ENCODE results near the gene SMIM41.

SMIM41 gene

GRCh38 chr12:52082669-52082987 is 3.1 kb downstream of the SMIM41 start:
- no peak overlapping the region for H3K4me3 ChIP-seq (ENCODE audit: low read length)
- no peak for DNase-seq (ENCODE audit: low read depth)
- TF ChIP-seq, protein P1, sequence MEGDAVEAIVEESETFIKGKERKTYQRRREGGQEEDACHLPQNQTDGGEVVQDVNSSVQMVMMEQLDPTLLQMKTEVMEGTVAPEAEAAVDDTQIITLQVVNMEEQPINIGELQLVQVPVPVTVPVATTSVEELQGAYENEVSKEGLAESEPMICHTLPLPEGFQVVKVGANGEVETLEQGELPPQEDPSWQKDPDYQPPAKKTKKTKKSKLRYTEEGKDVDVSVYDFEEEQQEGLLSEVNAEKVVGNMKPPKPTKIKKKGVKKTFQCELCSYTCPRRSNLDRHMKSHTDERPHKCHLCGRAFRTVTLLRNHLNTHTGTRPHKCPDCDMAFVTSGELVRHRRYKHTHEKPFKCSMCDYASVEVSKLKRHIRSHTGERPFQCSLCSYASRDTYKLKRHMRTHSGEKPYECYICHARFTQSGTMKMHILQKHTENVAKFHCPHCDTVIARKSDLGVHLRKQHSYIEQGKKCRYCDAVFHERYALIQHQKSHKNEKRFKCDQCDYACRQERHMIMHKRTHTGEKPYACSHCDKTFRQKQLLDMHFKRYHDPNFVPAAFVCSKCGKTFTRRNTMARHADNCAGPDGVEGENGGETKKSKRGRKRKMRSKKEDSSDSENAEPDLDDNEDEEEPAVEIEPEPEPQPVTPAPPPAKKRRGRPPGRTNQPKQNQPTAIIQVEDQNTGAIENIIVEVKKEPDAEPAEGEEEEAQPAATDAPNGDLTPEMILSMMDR (conservative IDR thresholded peaks at IDR 0.05; ENCODE audit: low read depth, low read length): no peak

DNA sequence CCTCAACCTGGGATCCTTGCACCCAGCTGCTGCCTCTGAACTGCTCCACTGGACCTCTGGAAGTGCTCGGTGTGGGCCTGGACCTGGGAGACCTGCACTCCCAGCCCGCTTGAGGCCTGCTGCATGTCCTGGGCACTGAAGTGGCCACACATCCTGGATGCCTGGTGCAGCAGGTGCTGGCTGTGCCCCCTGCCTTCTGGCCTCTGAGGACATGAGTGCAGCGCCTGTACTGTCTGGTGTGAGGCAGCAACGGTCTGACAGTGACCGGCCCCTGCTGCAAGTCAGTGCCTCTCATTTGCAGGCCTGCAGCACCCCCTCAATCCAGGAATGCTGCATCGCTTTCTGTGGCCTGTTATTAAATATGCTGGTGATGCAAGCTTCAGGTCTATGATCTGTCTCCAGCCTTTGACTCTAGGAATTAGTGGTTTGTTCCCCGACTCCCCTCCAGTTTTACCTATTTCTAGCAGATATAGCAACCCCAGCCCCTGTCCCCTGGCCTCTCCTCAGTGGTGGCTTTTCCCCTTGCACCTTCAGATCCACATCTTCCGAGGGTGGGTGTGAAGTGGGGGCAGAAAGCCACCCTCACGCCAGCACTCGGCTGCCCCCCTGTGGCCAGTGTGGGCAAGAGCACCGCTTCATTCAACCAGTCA is 3.6 kb downstream of the SMIM41 start:
- H3K4me3 ChIP-seq (ENCODE audit: low read length): no peak overlapping the region
- DNase-seq (ENCODE audit: low read depth): no peak
- TF ChIP-seq, protein P1 (conservative IDR thresholded peaks at IDR 0.05; ENCODE audit: low read depth, low read length): peak; percentile 98

GRCh38 chr12:52083638-52083996 is 4.1 kb downstream of the SMIM41 start:
- H3K4me3 ChIP-seq (ENCODE audit: low read length): no peak overlapping the region
- TF ChIP-seq, protein P1 (conservative IDR thresholded peaks at IDR 0.05; ENCODE audit: low read depth, low read length): no peak

GRCh38 chr12:52084491-52085231 is 5.2 kb downstream of the SMIM41 start:
- no peak overlapping the region for H3K4me3 ChIP-seq (ENCODE audit: low read length)
- TF ChIP-seq, protein P1 (conservative IDR thresholded peaks at IDR 0.05; ENCODE audit: low read depth, low read length): no peak
- no peak for DNase-seq (ENCODE audit: low read depth)

More at GRCh38 chr12:52083638-52083996, 4.1 kb downstream of the SMIM41 start:
- no peak for DNase-seq (ENCODE audit: low read depth)

DNA sequence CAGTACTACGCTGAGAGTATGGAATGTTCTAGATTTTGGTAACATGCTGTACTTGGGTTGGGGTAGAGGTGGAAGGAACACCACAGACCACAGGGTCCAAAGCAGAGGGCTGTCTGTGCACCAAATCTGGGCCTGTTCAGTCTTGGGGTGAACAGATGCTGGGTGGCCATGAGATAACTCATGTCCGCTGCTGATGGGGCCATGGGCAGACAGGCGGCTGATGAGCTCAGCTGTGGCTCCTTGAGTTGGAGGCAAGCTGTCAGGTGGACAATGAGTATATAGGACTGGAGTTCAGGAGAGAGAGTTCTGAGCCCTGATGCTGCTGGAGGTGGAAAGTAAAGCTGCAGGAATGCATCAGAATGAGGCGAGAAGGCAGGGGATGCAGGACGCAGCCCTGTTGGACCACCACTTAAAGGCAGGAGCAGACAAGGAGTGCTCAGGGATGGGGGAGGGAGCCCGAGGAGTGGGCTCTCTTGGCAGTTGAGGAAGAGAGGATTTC is 6.2 kb downstream of the SMIM41 start:
- TF ChIP-seq, protein P1 (conservative IDR thresholded peaks at IDR 0.05; ENCODE audit: low read depth, low read length): no peak
- no peak for DNase-seq (ENCODE audit: low read depth)

GRCh38 chr12:52086366-52086765 is 6.9 kb downstream of the SMIM41 start:
- no peak for DNase-seq (ENCODE audit: low read depth)

More for the DNA sequence above, 6.2 kb downstream of the SMIM41 start:
- H3K4me3 ChIP-seq (ENCODE audit: low read length): no peak overlapping the region

More at GRCh38 chr12:52086366-52086765, 6.9 kb downstream of the SMIM41 start:
- no peak overlapping the region for H3K4me3 ChIP-seq (ENCODE audit: low read length)
- TF ChIP-seq, protein P1 (conservative IDR thresholded peaks at IDR 0.05; ENCODE audit: low read depth, low read length): no peak

All from retinal pigment epithelial cell (primary cell).